ENCODE measurements around the gene BCLAF1. TPM values are rescaled to one million over a fixed set of nuclear protein-coding genes. Genes with fewer than 3 reads are reported as not detected.

Gene BCLAF1
- total and polyA plus RNA-seq, 2 of the 8 experiments (the other 6 are each of a cell fraction or from before 2014, with no cell fraction given), result 30.5 to 230 TPM

GRCh38 chr6:136262940-136263339 is 26.7 kb downstream of the BCLAF1 start:
- ChIA-PET POLR2A (ENCODE audit: partially characterized antibody) (interaction anchor here (1.2 to 2.1 kb wide), 5 partner anchors 8 to 25 kb away, joined by 3 to 13 read pairs (median 6); partner anchors contain the start of gene MTFR2), CTCF (ENCODE audit: partially characterized antibody) (interaction anchor here (1.0 to 1.8 kb wide), 2 partner anchors 11 to 19 kb away, joined by 4 to 6 read pairs; no protein-coding TSS in a partner anchor)
- H3K4ac ChIP-seq (replicated peaks; ENCODE audit: insufficient read length, low read depth, low read length), result no peak overlapping the region
- WGBS, 2 experiments (ENCODE audit: extremely low coverage in 1 of 2, insufficient coverage in 1 of 2, insufficient read length in 1 of 2, insufficient replicate concordance in 2 of 2, low coverage in 1 of 2, low lambda C conversion rate in 2 of 2, missing lambda C conversion rate in 1 of 2), result 93% methylated on average over 1 of the region's 1 CpG; no CpG with 5 or more reads in 1 of the 2 experiments
- DNase-seq (ENCODE audit: low read depth in 1 of 2, low spot score in 2 of 2), result no peak
- no peak overlapping the region for H4K8ac ChIP-seq (ENCODE audit: extremely low read depth, insufficient read depth, low read length)
- no peak overlapping the region for H2AK5ac ChIP-seq (ENCODE audit: low read depth, low read length)
- no peak overlapping the region for H2AFZ ChIP-seq (ENCODE audit: low read length)
- H4K20me1 ChIP-seq (replicated peaks in 1 of 2; ENCODE audit: control insufficient read depth in 1 of 2, insufficient read depth in 2 of 2, low read length in 2 of 2), result peaks cover 0 to 3% of the 10 kb centered on the region in 2 experiments
- no peaks in the 10 kb centered on the region for H3K23me2 ChIP-seq (ENCODE audit: low read depth, low read length)
- H3K4me1 ChIP-seq (replicated peaks in 1 of 4; ENCODE audit: control insufficient read depth in 3 of 4, insufficient read depth in 4 of 4, low read length in 3 of 4), result no peaks in the 10 kb centered on the region
- TF ChIP-seq POU5F1 (IDR thresholded peaks at IDR 0.05; ENCODE audit: low read depth, low read length) (no peak), RBBP5 (IDR thresholded peaks at IDR 0.05; ENCODE audit: borderline replicate concordance, low read depth, low read length) (no peak), JUN (IDR thresholded peaks at IDR 0.05; ENCODE audit: low read depth, low read length) (no peak), BRCA1 (IDR thresholded peaks at IDR 0.05; ENCODE audit: low read depth, low read length) (no peak), CREB1 (IDR thresholded peaks at IDR 0.05) (no peak), SAP30 (IDR thresholded peaks at IDR 0.05; ENCODE audit: insufficient read depth, insufficient replicate concordance, low read length) (no peak), ZNF274 (IDR thresholded peaks at IDR 0.05; ENCODE audit: borderline replicate concordance, extremely low read depth, low read length) (no peak), RNF2 (IDR thresholded peaks at IDR 0.05; ENCODE audit: borderline replicate concordance, low read depth, low read length, missing control alignments, poor library complexity, severe bottlenecking) (no peak), HDAC2 (IDR thresholded peaks at IDR 0.05; ENCODE audit: borderline replicate concordance in 1 of 2, low read depth in 2 of 2, low read length in 2 of 2) (no peak), E2F6 (IDR thresholded peaks at IDR 0.05) (no peak), SIRT6 (IDR thresholded peaks at IDR 0.05; ENCODE audit: low read length) (no peak)
- H4K5ac ChIP-seq (ENCODE audit: insufficient read length, low read depth, low read length), result no peak overlapping the region
- no peak overlapping the region for H4K91ac ChIP-seq (replicated peaks; ENCODE audit: insufficient read length, low read length)
- peaks cover 0 to 46% of the 10 kb centered on the region in 2 experiments; a peak in 2 of 4 replicates for H3K79me2 ChIP-seq (ENCODE audit: control insufficient read depth in 1 of 2, insufficient read depth in 2 of 2, low read length in 2 of 2)
- no peak overlapping the region for H2BK15ac ChIP-seq (ENCODE audit: low read length)
- H3K4me2 ChIP-seq (ENCODE audit: insufficient read depth in 1 of 2, low read depth in 2 of 2, low read length in 2 of 2), result no peak overlapping the region
- no peak overlapping the region; a peak in 1 of 7 replicates for H3K9ac ChIP-seq (replicated peaks in 1 of 4; ENCODE audit: extremely low read depth in 1 of 4, low read depth in 3 of 4, low read length in 3 of 4)
- FAIRE-seq, result no peak
- no peak overlapping the region for H3K14ac ChIP-seq (ENCODE audit: insufficient read length)
- no peak overlapping the region for H3K27ac ChIP-seq (ENCODE audit: low read depth, low read length)
- no peak overlapping the region for H3K4me3 ChIP-seq (ENCODE audit: extremely low read depth in 1 of 4, insufficient read depth in 2 of 4, low read depth in 3 of 4, low read length in 4 of 4)
- H2BK20ac ChIP-seq (ENCODE audit: low read length), result no peak overlapping the region
- no peaks in the 10 kb centered on the region for H3K27me3 ChIP-seq (replicated peaks in 1 of 4; ENCODE audit: control insufficient read depth in 3 of 4, extremely low read depth in 1 of 4, insufficient read depth in 3 of 4, low read length in 3 of 4)
- no peak overlapping the region for H3K18ac ChIP-seq (ENCODE audit: extremely low read depth, low read length)
- no peak overlapping the region for H2BK120ac ChIP-seq (replicated peaks; ENCODE audit: low read depth, low read length)
- no peak overlapping the region for H3K23ac ChIP-seq (ENCODE audit: insufficient read length)
- no peak overlapping the region for H2BK5ac ChIP-seq (ENCODE audit: low read depth, low read length)
- H3K9me3 ChIP-seq (ENCODE audit: insufficient read depth in 2 of 2, low read depth in 1 of 2, low read length in 1 of 2), result no peaks in the 10 kb centered on the region
- H3K79me1 ChIP-seq (ENCODE audit: low read depth, low read length), result no peaks in the 10 kb centered on the region
- H3K56ac ChIP-seq (replicated peaks; ENCODE audit: insufficient read length, low read depth, low read length), result no peak overlapping the region
- no peak overlapping the region for H2BK12ac ChIP-seq (ENCODE audit: low read depth, low read length)
- peaks cover 16 to 95% (median 62%) of the 10 kb centered on the region in 4 experiments for H3K36me3 ChIP-seq (ENCODE audit: control insufficient read depth in 2 of 4, insufficient read depth in 4 of 4, low read length in 3 of 4)

Measured in H1 (cell line).